ENCODE measurements around the gene ARHGEF16. TPM values are rescaled to one million over a fixed set of nuclear protein-coding genes. Genes with fewer than 3 reads are reported as not detected.

Gene ARHGEF16
- total and polyA plus RNA-seq, 2 donors: 1.4 to 2.3 TPM

DNA sequence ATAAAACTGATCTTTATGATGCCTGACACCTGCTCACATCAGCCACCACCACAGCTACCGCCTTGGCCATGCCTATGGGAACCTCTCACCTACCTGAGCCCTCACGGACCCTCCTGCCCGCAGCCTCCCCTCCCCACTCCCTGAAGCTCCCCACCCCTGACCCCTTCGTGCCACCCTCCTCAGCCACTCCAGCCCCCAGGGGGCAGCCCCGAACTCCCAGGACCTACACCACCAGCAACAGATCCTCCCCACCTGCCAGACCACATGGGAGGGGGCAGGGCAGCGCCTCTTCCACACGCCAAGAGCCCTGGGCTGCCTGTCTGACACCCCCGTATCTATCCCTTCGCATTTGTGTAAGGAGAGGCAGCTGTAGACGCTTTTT, 14.2 kb upstream of the ARHGEF16 start:
- Histone ChIP-seq H3K27ac (ENCODE audit: low read depth in 1 of 2, low read length in 1 of 2) (no peak overlapping the region), H3K9me3 (ENCODE audit: control insufficient read depth in 2 of 2, insufficient read depth in 1 of 2, low read length in 1 of 2) (peaks cover 0 to 4% of the 10 kb centered on the region in 2 donors), H3K4me1 (ENCODE audit: control insufficient read depth in 2 of 2, insufficient read depth in 2 of 2, low read length in 2 of 2) (no peaks in the 10 kb centered on the region), H3K27me3 (ENCODE audit: control insufficient read depth in 2 of 2, insufficient read depth in 1 of 2, low read length in 1 of 2) (peaks cover 0 to 11% of the 10 kb centered on the region in 2 donors), H3K36me3 (ENCODE audit: control insufficient read depth in 2 of 2, insufficient read depth in 2 of 2, low read length in 1 of 2) (no peaks in the 10 kb centered on the region), H3K4me3 (ENCODE audit: low read length in 2 of 2) (no peak overlapping the region)
- 68% methylated on average over 10 of the region's 10 CpGs for WGBS
- no peak for DNase-seq (ENCODE audit: low read depth in 6 of 9, low spot score in 9 of 9)

GRCh38 chr1:3440711-3441409, 13.6 kb upstream of the ARHGEF16 start:
- no peak overlapping the region for H3K27ac ChIP-seq (ENCODE audit: low read depth in 1 of 2, low read length in 1 of 2)
- no peaks in the 10 kb centered on the region for H3K4me1 ChIP-seq (ENCODE audit: control insufficient read depth in 2 of 2, insufficient read depth in 2 of 2, low read length in 2 of 2)
- peaks cover 0 to 11% of the 10 kb centered on the region in 2 donors for H3K27me3 ChIP-seq (ENCODE audit: control insufficient read depth in 2 of 2, insufficient read depth in 1 of 2, low read length in 1 of 2)
- 85% methylated on average over 20 of the region's 20 CpGs for WGBS
- no peaks in the 10 kb centered on the region for H3K36me3 ChIP-seq (ENCODE audit: control insufficient read depth in 2 of 2, insufficient read depth in 2 of 2, low read length in 1 of 2)
- H3K9me3 ChIP-seq (ENCODE audit: control insufficient read depth in 2 of 2, insufficient read depth in 1 of 2, low read length in 1 of 2): peaks cover 0 to 4% of the 10 kb centered on the region in 2 donors
- H3K4me3 ChIP-seq (ENCODE audit: low read length in 2 of 2): no peak overlapping the region
- no peak for DNase-seq (ENCODE audit: low read depth in 6 of 9, low spot score in 9 of 9)

- WGBS: 88% methylated on average over 8 of the region's 8 CpGs
Measured at GRCh38 chr1:3441410-3441847, 13.0 kb upstream of the ARHGEF16 start.

GRCh38 chr1:3441880-3442279, 12.6 kb upstream of the ARHGEF16 start:
- DNase-seq (ENCODE audit: low read depth in 6 of 9, low spot score in 9 of 9): no peak
- Histone ChIP-seq H3K4me1 (ENCODE audit: control insufficient read depth in 2 of 2, insufficient read depth in 2 of 2, low read length in 2 of 2) (no peaks in the 10 kb centered on the region), H3K27ac (ENCODE audit: low read depth in 1 of 2, low read length in 1 of 2) (no peak overlapping the region), H3K4me3 (ENCODE audit: low read length in 2 of 2) (no peak overlapping the region), H3K36me3 (ENCODE audit: control insufficient read depth in 2 of 2, insufficient read depth in 2 of 2, low read length in 1 of 2) (no peaks in the 10 kb centered on the region), H3K27me3 (ENCODE audit: control insufficient read depth in 2 of 2, insufficient read depth in 1 of 2, low read length in 1 of 2) (peaks cover 0 to 11% of the 10 kb centered on the region in 2 donors), H3K9me3 (ENCODE audit: control insufficient read depth in 2 of 2, insufficient read depth in 1 of 2, low read length in 1 of 2) (peaks cover 0 to 3% of the 10 kb centered on the region in 2 donors)
- 91% methylated on average over 8 of the region's 8 CpGs for WGBS

More at GRCh38 chr1:3441410-3441847, 13.0 kb upstream of the ARHGEF16 start:
- H3K27me3 ChIP-seq (ENCODE audit: control insufficient read depth in 2 of 2, insufficient read depth in 1 of 2, low read length in 1 of 2): peaks cover 0 to 11% of the 10 kb centered on the region in 2 donors
- no peaks in the 10 kb centered on the region for H3K4me1 ChIP-seq (ENCODE audit: control insufficient read depth in 2 of 2, insufficient read depth in 2 of 2, low read length in 2 of 2)
- H3K27ac ChIP-seq (ENCODE audit: low read depth in 1 of 2, low read length in 1 of 2): no peak overlapping the region
- H3K4me3 ChIP-seq (ENCODE audit: low read length in 2 of 2): no peak overlapping the region
- peaks cover 0 to 4% of the 10 kb centered on the region in 2 donors for H3K9me3 ChIP-seq (ENCODE audit: control insufficient read depth in 2 of 2, insufficient read depth in 1 of 2, low read length in 1 of 2)
- H3K36me3 ChIP-seq (ENCODE audit: control insufficient read depth in 2 of 2, insufficient read depth in 2 of 2, low read length in 1 of 2): no peaks in the 10 kb centered on the region
- no peak for DNase-seq (ENCODE audit: low read depth in 6 of 9, low spot score in 9 of 9)

DNA sequence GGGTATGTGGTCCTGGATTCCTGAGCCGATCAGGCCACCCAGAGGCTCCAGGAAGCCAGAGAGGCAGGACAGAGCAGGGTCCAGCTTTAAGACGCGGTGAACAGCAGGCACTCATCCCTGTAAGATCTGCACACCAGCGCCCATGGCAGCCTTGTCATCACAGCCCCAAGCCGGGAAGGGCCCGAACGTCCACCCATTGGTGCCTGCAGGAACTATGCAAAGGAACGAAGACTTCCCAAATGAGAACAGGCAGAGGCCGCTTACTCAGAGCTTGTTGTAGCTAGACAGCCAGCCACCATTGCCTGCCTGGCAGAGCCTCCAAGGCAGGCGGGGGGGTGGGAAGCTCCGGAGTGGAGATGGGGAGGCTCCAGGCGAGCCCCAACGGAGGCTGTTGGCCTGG, 12.1 kb upstream of the ARHGEF16 start:
- 85% methylated on average over 13 of the region's 13 CpGs for WGBS
- no peak for DNase-seq (ENCODE audit: low read depth in 6 of 9, low spot score in 9 of 9)
- peaks cover 0 to 11% of the 10 kb centered on the region in 2 donors for H3K27me3 ChIP-seq (ENCODE audit: control insufficient read depth in 2 of 2, insufficient read depth in 1 of 2, low read length in 1 of 2)

DNA sequence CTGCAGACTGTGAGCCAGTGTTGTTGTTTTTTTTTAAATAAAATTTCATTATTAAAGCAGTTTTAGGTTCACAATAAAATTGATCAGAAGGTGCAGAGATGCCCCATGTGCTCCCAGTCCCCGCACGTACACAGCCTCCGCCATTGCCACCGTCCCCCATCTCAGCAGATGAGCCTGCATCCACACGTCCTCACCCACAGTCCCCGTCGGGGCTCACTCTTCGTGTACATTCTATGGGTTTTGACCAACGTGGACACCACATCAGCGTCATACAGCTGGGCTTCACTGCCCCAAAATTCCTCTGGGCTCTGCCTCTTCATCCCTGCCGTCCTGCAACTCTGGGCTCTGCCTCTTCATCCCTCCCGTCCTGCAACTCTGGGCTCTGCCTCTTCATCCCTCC, 11.6 kb upstream of the ARHGEF16 start:
- Histone ChIP-seq H3K36me3 (ENCODE audit: control insufficient read depth in 2 of 2, insufficient read depth in 2 of 2, low read length in 1 of 2) (no peaks in the 10 kb centered on the region), H3K27ac (ENCODE audit: low read depth in 1 of 2, low read length in 1 of 2) (no peak overlapping the region), H3K4me3 (ENCODE audit: low read length in 2 of 2) (no peak overlapping the region), H3K27me3 (ENCODE audit: control insufficient read depth in 2 of 2, insufficient read depth in 1 of 2, low read length in 1 of 2) (peaks cover 0 to 11% of the 10 kb centered on the region in 2 donors), H3K9me3 (ENCODE audit: control insufficient read depth in 2 of 2, insufficient read depth in 1 of 2, low read length in 1 of 2) (peaks cover 0 to 3% of the 10 kb centered on the region in 2 donors), H3K4me1 (ENCODE audit: control insufficient read depth in 2 of 2, insufficient read depth in 2 of 2, low read length in 2 of 2) (no peaks in the 10 kb centered on the region)
- DNase-seq (ENCODE audit: low read depth in 6 of 9, low spot score in 9 of 9): no peak
- WGBS: 92% methylated on average over 12 of the region's 12 CpGs

More for the DNA sequence above, 12.1 kb upstream of the ARHGEF16 start:
- no peaks in the 10 kb centered on the region for H3K4me1 ChIP-seq (ENCODE audit: control insufficient read depth in 2 of 2, insufficient read depth in 2 of 2, low read length in 2 of 2)
- no peak overlapping the region for H3K27ac ChIP-seq (ENCODE audit: low read depth in 1 of 2, low read length in 1 of 2)
- H3K36me3 ChIP-seq (ENCODE audit: control insufficient read depth in 2 of 2, insufficient read depth in 2 of 2, low read length in 1 of 2): no peaks in the 10 kb centered on the region
- no peak overlapping the region for H3K4me3 ChIP-seq (ENCODE audit: low read length in 2 of 2)
- H3K9me3 ChIP-seq (ENCODE audit: control insufficient read depth in 2 of 2, insufficient read depth in 1 of 2, low read length in 1 of 2): peaks cover 0 to 3% of the 10 kb centered on the region in 2 donors

DNA sequence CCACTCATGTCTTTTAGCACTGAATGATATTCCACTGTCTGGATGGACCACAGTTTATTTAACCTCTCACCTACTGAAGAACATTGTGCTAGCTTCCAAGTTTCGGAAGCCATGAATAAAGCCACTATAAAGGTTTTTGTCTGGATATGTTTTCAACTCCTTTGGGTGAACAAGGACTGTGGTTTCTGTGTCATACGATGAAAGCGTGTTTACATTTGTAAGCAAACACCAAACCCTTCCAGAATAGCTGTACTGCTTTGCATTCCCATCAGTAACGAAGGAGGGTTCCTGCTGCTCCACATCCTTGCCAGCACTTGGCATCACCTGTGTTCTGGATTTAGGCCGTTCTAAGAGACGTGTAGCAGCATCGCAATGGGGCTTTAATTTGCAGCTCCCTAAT, 10.7 kb upstream of the ARHGEF16 start:
- H3K36me3 ChIP-seq (ENCODE audit: control insufficient read depth in 2 of 2, insufficient read depth in 2 of 2, low read length in 1 of 2): no peaks in the 10 kb centered on the region
- 94% methylated on average over 7 of the region's 7 CpGs for WGBS
- H3K27me3 ChIP-seq (ENCODE audit: control insufficient read depth in 2 of 2, insufficient read depth in 1 of 2, low read length in 1 of 2): peaks cover 0 to 11% of the 10 kb centered on the region in 2 donors

GRCh38 chr1:3444298-3444697, 10.2 kb upstream of the ARHGEF16 start:
- Histone ChIP-seq H3K4me3 (ENCODE audit: low read length in 2 of 2) (no peak overlapping the region), H3K27ac (ENCODE audit: low read depth in 1 of 2, low read length in 1 of 2) (no peak overlapping the region), H3K27me3 (ENCODE audit: control insufficient read depth in 2 of 2, insufficient read depth in 1 of 2, low read length in 1 of 2) (peaks cover 0 to 11% of the 10 kb centered on the region in 2 donors), H3K36me3 (ENCODE audit: control insufficient read depth in 2 of 2, insufficient read depth in 2 of 2, low read length in 1 of 2) (no peaks in the 10 kb centered on the region), H3K4me1 (ENCODE audit: control insufficient read depth in 2 of 2, insufficient read depth in 2 of 2, low read length in 2 of 2) (no peaks in the 10 kb centered on the region), H3K9me3 (ENCODE audit: control insufficient read depth in 2 of 2, insufficient read depth in 1 of 2, low read length in 1 of 2) (peaks cover 0 to 3% of the 10 kb centered on the region in 2 donors)
- 95% methylated on average over 18 of the region's 18 CpGs for WGBS
- no peak for DNase-seq (ENCODE audit: low read depth in 6 of 9, low spot score in 9 of 9)

More for the DNA sequence above, 10.7 kb upstream of the ARHGEF16 start:
- Histone ChIP-seq H3K9me3 (ENCODE audit: control insufficient read depth in 2 of 2, insufficient read depth in 1 of 2, low read length in 1 of 2) (peaks cover 0 to 3% of the 10 kb centered on the region in 2 donors), H3K4me3 (ENCODE audit: low read length in 2 of 2) (no peak overlapping the region), H3K4me1 (ENCODE audit: control insufficient read depth in 2 of 2, insufficient read depth in 2 of 2, low read length in 2 of 2) (no peaks in the 10 kb centered on the region), H3K27ac (ENCODE audit: low read depth in 1 of 2, low read length in 1 of 2) (no peak overlapping the region)
- DNase-seq (ENCODE audit: low read depth in 6 of 9, low spot score in 9 of 9): no peak

DNA sequence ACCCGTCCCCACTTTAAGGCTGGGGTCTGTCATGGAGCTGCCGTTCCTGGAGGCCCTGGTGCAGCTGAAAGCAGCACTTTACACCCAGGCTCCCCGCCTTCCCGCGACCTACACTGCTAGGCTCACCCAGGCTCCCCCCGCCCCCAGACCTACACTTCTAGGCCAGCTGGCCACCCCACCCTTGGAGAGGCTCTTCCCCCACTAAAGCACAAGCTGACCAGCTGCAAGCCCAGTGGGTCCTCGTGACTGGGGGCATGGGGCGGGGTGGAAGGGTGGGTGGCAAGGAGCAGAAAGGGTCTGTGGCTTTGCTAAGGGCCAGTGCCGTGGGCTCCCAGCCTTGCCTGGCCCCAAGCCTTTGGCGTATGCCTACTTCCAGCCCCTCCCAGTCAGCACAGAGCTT, 9.7 kb upstream of the ARHGEF16 start:
- Histone ChIP-seq H3K36me3 (ENCODE audit: control insufficient read depth in 2 of 2, insufficient read depth in 2 of 2, low read length in 1 of 2) (no peaks in the 10 kb centered on the region), H3K4me3 (ENCODE audit: low read length in 2 of 2) (no peak overlapping the region), H3K4me1 (ENCODE audit: control insufficient read depth in 2 of 2, insufficient read depth in 2 of 2, low read length in 2 of 2) (no peaks in the 10 kb centered on the region), H3K27ac (ENCODE audit: low read depth in 1 of 2, low read length in 1 of 2) (no peak overlapping the region), H3K27me3 (ENCODE audit: control insufficient read depth in 2 of 2, insufficient read depth in 1 of 2, low read length in 1 of 2) (peaks cover 0 to 11% of the 10 kb centered on the region in 2 donors), H3K9me3 (ENCODE audit: control insufficient read depth in 2 of 2, insufficient read depth in 1 of 2, low read length in 1 of 2) (peaks cover 0 to 3% of the 10 kb centered on the region in 2 donors)
- WGBS: 83% methylated on average over 10 of the region's 10 CpGs
- no peak for DNase-seq (ENCODE audit: low read depth in 6 of 9, low spot score in 9 of 9)
